ENCODE data around the gene CMTR1. TPM values are rescaled to one million over a fixed set of nuclear protein-coding genes. Genes with fewer than 3 reads are reported as not detected.

CMTR1 gene
- total and polyA plus RNA-seq, 2 of the 13 experiments (the other 11 are each of a cell fraction or from before 2014, with no cell fraction given), result 19.7 to 55.2 TPM

DNA sequence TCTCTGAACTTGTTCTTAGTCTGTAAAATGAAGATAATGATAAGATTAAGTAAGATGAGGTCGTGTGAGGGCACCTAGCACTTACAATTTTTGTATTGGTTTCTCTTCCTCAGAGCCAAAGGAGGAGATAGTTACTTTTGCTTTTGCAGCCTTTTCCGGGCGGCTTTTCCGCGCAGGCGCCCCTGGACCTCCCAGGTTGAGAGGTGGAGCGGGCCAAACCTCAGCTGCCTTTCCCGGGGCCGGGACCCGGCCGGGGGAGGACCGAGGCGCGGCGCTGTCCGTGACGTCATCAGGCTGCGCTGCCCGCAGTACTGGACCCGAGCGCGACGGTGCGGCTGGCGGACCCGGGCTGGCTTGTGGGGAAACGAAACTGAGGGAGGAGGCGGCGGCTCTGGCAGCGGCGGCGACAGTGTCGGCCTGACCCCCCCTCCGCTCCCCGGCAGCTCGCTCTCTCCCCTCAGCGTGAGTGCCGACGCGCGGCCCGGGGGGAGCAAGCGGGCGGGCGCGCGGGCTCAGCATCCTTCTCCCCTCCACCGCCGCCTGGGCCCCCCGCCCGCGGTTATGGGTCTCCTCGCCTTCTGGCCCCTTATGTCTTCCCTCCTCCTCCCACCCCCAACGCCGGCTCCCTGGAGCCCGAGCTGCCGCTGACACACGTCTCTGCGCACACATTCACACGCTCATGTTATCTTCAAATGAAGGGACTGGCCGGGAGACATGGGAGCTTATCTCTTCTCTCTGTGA is at the start of gene CMTR1 (continued):
- TF ChIP-seq RXRA (CRISPR knock-in tag; IDR thresholded peaks at IDR 0.05), result peak; percentile 85
- TF ChIP-seq ZNF776 (CRISPR knock-in tag; IDR thresholded peaks at IDR 0.05), result peak; percentile 68; the same call in 1 of the 2 replicates
- peak; percentile 58; the same call in 1 of the 2 replicates for TF ChIP-seq ZNF362 (CRISPR knock-in tag; IDR thresholded peaks at IDR 0.05; ENCODE audit: borderline replicate concordance)
- TF ChIP-seq NR2F6 (IDR thresholded peaks at IDR 0.05), result no peak
- peak; percentile 51 for TF ChIP-seq NR2F6 (CRISPR knock-in tag; IDR thresholded peaks at IDR 0.05)
- peak; percentile 98 for TF ChIP-seq IRF9 (CRISPR knock-in tag; IDR thresholded peaks at IDR 0.05; ENCODE audit: borderline replicate concordance)
- peak; percentile 87; the same call in 1 of the 2 replicates for TF ChIP-seq AKAP8 (CRISPR knock-in tag; IDR thresholded peaks at IDR 0.05)
- 0 out of 4 replicates have a peak, but pooled peaks have one; percentile 12 to 37 for TF ChIP-seq ATF4 (CRISPR knock-in tag; IDR thresholded peaks at IDR 0.05)
- TF ChIP-seq, protein P1, sequence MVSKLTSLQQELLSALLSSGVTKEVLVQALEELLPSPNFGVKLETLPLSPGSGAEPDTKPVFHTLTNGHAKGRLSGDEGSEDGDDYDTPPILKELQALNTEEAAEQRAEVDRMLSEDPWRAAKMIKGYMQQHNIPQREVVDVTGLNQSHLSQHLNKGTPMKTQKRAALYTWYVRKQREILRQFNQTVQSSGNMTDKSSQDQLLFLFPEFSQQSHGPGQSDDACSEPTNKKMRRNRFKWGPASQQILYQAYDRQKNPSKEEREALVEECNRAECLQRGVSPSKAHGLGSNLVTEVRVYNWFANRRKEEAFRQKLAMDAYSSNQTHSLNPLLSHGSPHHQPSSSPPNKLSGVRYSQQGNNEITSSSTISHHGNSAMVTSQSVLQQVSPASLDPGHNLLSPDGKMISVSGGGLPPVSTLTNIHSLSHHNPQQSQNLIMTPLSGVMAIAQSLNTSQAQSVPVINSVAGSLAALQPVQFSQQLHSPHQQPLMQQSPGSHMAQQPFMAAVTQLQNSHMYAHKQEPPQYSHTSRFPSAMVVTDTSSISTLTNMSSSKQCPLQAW (CRISPR knock-in tag; IDR thresholded peaks at IDR 0.05), result peak; percentile 87
- TF ChIP-seq ZFP36 (IDR thresholded peaks at IDR 0.05; ENCODE audit: borderline replicate concordance, low read depth, low read length, partially characterized antibody), result no peak
- peak; percentile 76; the same call in 1 of the 2 replicates for TF ChIP-seq SAFB2 (CRISPR knock-in tag; IDR thresholded peaks at IDR 0.05; ENCODE audit: borderline replicate concordance, low read depth)
- TF ChIP-seq ZNF44 (CRISPR knock-in tag; IDR thresholded peaks at IDR 0.05), result peak; percentile 56; the same call in 1 of the 2 replicates
- TF ChIP-seq SRSF1 (optimal IDR thresholded peaks at IDR 0.05; ENCODE audit: low read depth, low read length), result peak; percentile 80
- peak; percentile 93 for TF ChIP-seq ZMYM4 (CRISPR knock-in tag; IDR thresholded peaks at IDR 0.05)
- TF ChIP-seq ZNF12 (CRISPR knock-in tag; IDR thresholded peaks at IDR 0.05), result peak; percentile 54; the same call in 1 of the 2 replicates
- no peak for TF ChIP-seq ZNF557 (CRISPR knock-in tag; IDR thresholded peaks at IDR 0.05)
- no peak for TF ChIP-seq ZBTB10 (CRISPR knock-in tag; IDR thresholded peaks at IDR 0.05; ENCODE audit: borderline replicate concordance)
- TF ChIP-seq YEATS4 (CRISPR knock-in tag; IDR thresholded peaks at IDR 0.05; ENCODE audit: borderline replicate concordance), result no peak; the same call in 1 of the 2 replicates
- TF ChIP-seq ZNF543 (CRISPR knock-in tag; IDR thresholded peaks at IDR 0.05), result peak; percentile 64; the same call in 1 of the 2 replicates
- TF ChIP-seq BRD4 (CRISPR knock-in tag; IDR thresholded peaks at IDR 0.05), result peak; percentile 70; the same call in 1 of the 2 replicates
- TF ChIP-seq MXD3 (CRISPR knock-in tag; IDR thresholded peaks at IDR 0.05), result peak; percentile 79

All from HepG2 (cell line).